Mesenchymal stem cell (in vitro differentiated cells and primary cell): ENCODE data around the gene MYO1D.

ENCODE experiments used
- DNase-seq: peaks from one replicate; pipeline ENCODE4 v3.0.0-alpha.2; 2013
- H2AFZ ChIP-seq: one replicate; pipeline ENCODE4 v1.6.1; 2013; ENCODE audit warnings: low read depth, mild to moderate bottlenecking, control low read depth, inconsistent platforms, low read length, moderate library complexity
- H2AK5ac ChIP-seq: 2 replicates; pipeline ENCODE4 v1.6.1; 2013; ENCODE audit warnings: low read length, moderate library complexity, mild to moderate bottlenecking, inconsistent platforms; ENCODE audit not compliant: severe bottlenecking
- H2BK120ac ChIP-seq: one replicate; pipeline ENCODE4 v1.6.1; 2013; ENCODE audit warnings: low read depth, mild to moderate bottlenecking, inconsistent platforms, low read length, moderate library complexity
- H2BK12ac ChIP-seq, 2 experiments: one replicate each; pipeline ENCODE4 v1.6.1; 2013; ENCODE audit warnings: inconsistent platforms in 2 of 2, low read length in 2 of 2, mild to moderate bottlenecking in 2 of 2, moderate library complexity in 2 of 2, control low read depth in 1 of 2
- H2BK15ac ChIP-seq: one replicate; pipeline ENCODE4 v1.6.1; 2013; ENCODE audit warnings: mild to moderate bottlenecking, low read depth, inconsistent platforms; ENCODE audit not compliant: poor library complexity, severe bottlenecking
- H2BK5ac ChIP-seq: 2 replicates; pipeline ENCODE4 v1.6.1; 2013; ENCODE audit warnings: low read depth, mild to moderate bottlenecking, low read length, control low read depth, inconsistent platforms; ENCODE audit not compliant: poor library complexity, severe bottlenecking
- H3K14ac ChIP-seq, 2 experiments: one replicate each; pipeline ENCODE4 v1.6.1; 2013; ENCODE audit warnings: inconsistent platforms in 2 of 2, low read length in 2 of 2, control low read depth in 1 of 2, mild to moderate bottlenecking in 1 of 2, moderate library complexity in 1 of 2
- H3K18ac ChIP-seq, 2 experiments: one replicate each; pipeline ENCODE4 v1.6.1; 2013; ENCODE audit warnings: inconsistent platforms in 2 of 2, low read length in 2 of 2, control low read depth in 1 of 2, low read depth in 1 of 2, mild to moderate bottlenecking in 1 of 2
- H3K23ac ChIP-seq, 2 experiments: one replicate each; pipeline ENCODE4 v1.6.1; 2013; ENCODE audit warnings: inconsistent platforms in 2 of 2, low read length in 2 of 2, mild to moderate bottlenecking in 2 of 2, moderate library complexity in 2 of 2, control low read depth in 1 of 2
- H3K27ac ChIP-seq: 2 replicates; pipeline ENCODE4 v1.5.1; 2013; ENCODE audit warnings: mild to moderate bottlenecking, moderate library complexity, low read length, control low read depth, inconsistent platforms; ENCODE audit not compliant: poor library complexity, severe bottlenecking
- H3K27me3 ChIP-seq, 2 experiments: 2 replicates each; pipeline versions ENCODE4 v1.6.1 to v1.7.0; 2013; ENCODE audit warnings: low read length in 2 of 2, mild to moderate bottlenecking in 2 of 2, moderate library complexity in 2 of 2, control low read depth in 1 of 2, inconsistent platforms in 1 of 2; ENCODE audit not compliant: control insufficient read depth in 1 of 2, insufficient read depth in 1 of 2
- H3K36me3 ChIP-seq, 2 experiments: 2 replicates each; pipeline versions ENCODE4 v1.6.1 to v1.7.0; 2013; ENCODE audit warnings: low read length in 2 of 2, control low read depth in 1 of 2, inconsistent platforms in 1 of 2, low read depth in 1 of 2, mild to moderate bottlenecking in 1 of 2; ENCODE audit not compliant: insufficient read depth in 2 of 2, control insufficient read depth in 1 of 2
- H3K4ac ChIP-seq, 2 experiments: one replicate each; pipeline ENCODE4 v1.6.1; 2013; ENCODE audit warnings: inconsistent platforms in 2 of 2, low read length in 2 of 2, mild to moderate bottlenecking in 2 of 2, moderate library complexity in 2 of 2, control low read depth in 1 of 2, low read depth in 1 of 2
- H3K4me1 ChIP-seq: 2 replicates; pipeline ENCODE4 v1.6.1; 2013; ENCODE audit warnings: low read depth, low read length, control low read depth; ENCODE audit not compliant: control insufficient read depth, insufficient read depth
- H3K4me2 ChIP-seq: 2 replicates; pipeline ENCODE4 v1.6.1; 2013; ENCODE audit warnings: low read length, mild to moderate bottlenecking, inconsistent platforms; ENCODE audit not compliant: poor library complexity, severe bottlenecking
- H3K4me3 ChIP-seq, 2 experiments: 2 replicates each; pipeline versions ENCODE4 v1.5.1 to v1.7.0; 2013; ENCODE audit warnings: low read length in 2 of 2, mild to moderate bottlenecking in 2 of 2, control low read depth in 1 of 2, low read depth in 1 of 2; ENCODE audit not compliant: insufficient read depth in 1 of 2
- H3K79me1 ChIP-seq: replicated peaks from 2 replicates; pipeline ENCODE4 v1.6.1; 2013; ENCODE audit warnings: mild to moderate bottlenecking, control low read depth, low read length, inconsistent platforms; ENCODE audit not compliant: poor library complexity, severe bottlenecking
- H3K9ac ChIP-seq: 2 replicates; pipeline ENCODE4 v1.7.0; 2013; ENCODE audit warnings: mild to moderate bottlenecking, low read length, moderate library complexity
- H3K9me3 ChIP-seq: 2 replicates; pipeline ENCODE4 v1.7.0; 2013; ENCODE audit warnings: mild to moderate bottlenecking, low read length; ENCODE audit not compliant: control insufficient read depth
- H4K8ac ChIP-seq: one replicate; pipeline ENCODE4 v1.6.1; 2013; ENCODE audit warnings: inconsistent platforms, mild to moderate bottlenecking, low read length, moderate library complexity
- H4K91ac ChIP-seq: one replicate; pipeline ENCODE4 v1.6.1; 2013; ENCODE audit warnings: mild to moderate bottlenecking, low read length, inconsistent platforms
- WGBS: methylation state at CpG from one replicate; pipeline ENCODE4 v1.1.7; 2013; ENCODE audit warnings: mixed read lengths; 5-methylcytosine and 5-hydroxymethylcytosine counted together

Gene MYO1D

GRCh38 chr17:32904891-32905290 lies 28.0 kb upstream of the MYO1D start:
- Histone ChIP-seq H3K9ac (no peak overlapping the region), H3K4me3 (no peak overlapping the region), H3K4ac (no peak overlapping the region), H3K9me3 (no peaks in the 10 kb centered on the region), H3K79me1 (no peaks in the 10 kb centered on the region), H3K18ac (no peak overlapping the region), H2BK5ac (no peak overlapping the region), H4K8ac (no peak overlapping the region), H4K91ac (no peak overlapping the region), H2BK15ac (no peak overlapping the region), H2AFZ (no peak overlapping the region), H3K36me3 (no peaks in the 10 kb centered on the region), H2BK120ac (no peak overlapping the region), H3K27me3 (no peaks in the 10 kb centered on the region), H3K4me1 (no peaks in the 10 kb centered on the region), H3K23ac (no peak overlapping the region), H2BK12ac (no peak overlapping the region), H3K14ac (no peak overlapping the region), H2AK5ac (no peak overlapping the region), H3K27ac (no peak overlapping the region), H3K4me2 (no peak overlapping the region)
- 33% methylated on average over 1 of the region's 3 CpGs for WGBS
- DNase-seq: no peak

DNA sequence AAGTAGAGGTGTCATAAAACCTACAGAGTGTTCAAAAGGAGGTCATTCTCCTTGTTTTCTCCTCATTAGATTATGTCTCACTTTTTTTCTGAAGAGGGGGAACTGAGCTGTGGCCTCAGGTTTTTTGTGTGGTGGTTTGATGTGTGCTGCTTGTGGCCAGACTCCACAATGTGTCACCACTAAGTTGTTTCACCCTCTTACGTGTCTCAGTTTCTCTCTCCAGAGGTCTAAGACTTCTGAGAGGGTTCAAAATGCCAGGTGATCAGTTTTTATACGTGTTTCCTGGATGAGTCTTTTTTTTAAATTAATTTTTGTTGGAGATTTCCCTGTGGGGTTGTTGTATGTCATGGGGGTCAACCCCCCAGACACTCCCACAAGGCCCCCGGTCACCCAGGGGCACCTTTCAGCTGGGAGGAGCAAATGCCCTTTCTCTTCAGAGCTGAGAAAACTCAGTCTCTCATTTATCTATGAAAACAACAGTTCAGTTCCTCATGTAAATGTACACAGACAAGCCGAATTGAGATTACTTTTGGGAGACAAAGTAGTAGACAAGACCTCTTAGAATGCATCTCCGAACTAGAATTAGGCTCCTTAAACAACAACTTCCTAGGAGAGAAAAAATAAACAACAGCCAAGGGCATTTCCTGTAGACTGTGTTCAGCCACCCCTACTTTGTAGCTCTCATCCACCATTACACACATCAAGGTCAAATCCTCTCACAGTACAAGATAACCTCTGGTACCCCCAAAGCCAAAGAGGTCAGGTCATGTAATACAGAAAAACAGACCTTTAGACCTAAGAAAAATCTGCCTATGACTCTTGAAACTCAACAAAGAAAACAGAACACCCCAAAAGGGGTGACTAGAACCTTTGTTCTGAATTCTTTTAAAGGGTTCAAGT lies 27.1 kb upstream of the MYO1D start:
- Histone ChIP-seq H2BK15ac (no peak overlapping the region), H3K79me1 (no peaks in the 10 kb centered on the region)
- WGBS: 53% methylated on average over 4 of the region's 5 CpGs

GRCh38 chr17:32901743-32902142 lies 24.8 kb upstream of the MYO1D start:
- H3K14ac ChIP-seq: no peak overlapping the region
- H2BK12ac ChIP-seq: no peak overlapping the region
- 93% methylated on average over 4 of the region's 4 CpGs for WGBS
- no peaks in the 10 kb centered on the region for H3K4me1 ChIP-seq
- no peak overlapping the region for H2AFZ ChIP-seq
- H3K27me3 ChIP-seq: no peaks in the 10 kb centered on the region
- H3K18ac ChIP-seq: no peak overlapping the region
- no peak overlapping the region for H3K4ac ChIP-seq
- H2BK15ac ChIP-seq: no peak overlapping the region
- no peak overlapping the region for H3K27ac ChIP-seq
- no peak overlapping the region for H2BK5ac ChIP-seq
- H2BK120ac ChIP-seq: no peak overlapping the region
- no peak overlapping the region for H4K91ac ChIP-seq
- H3K79me1 ChIP-seq: no peaks in the 10 kb centered on the region
- H3K36me3 ChIP-seq: no peaks in the 10 kb centered on the region
- no peak overlapping the region for H3K23ac ChIP-seq
- no peak overlapping the region for H3K4me2 ChIP-seq
- no peak for DNase-seq
- no peak overlapping the region for H3K9ac ChIP-seq
- H4K8ac ChIP-seq: no peak overlapping the region
- no peaks in the 10 kb centered on the region for H3K9me3 ChIP-seq
- H3K4me3 ChIP-seq: no peak overlapping the region
- H2AK5ac ChIP-seq: no peak overlapping the region

More for the DNA sequence above, 27.1 kb upstream of the MYO1D start:
- H2BK12ac ChIP-seq: no peak overlapping the region
- no peaks in the 10 kb centered on the region for H3K9me3 ChIP-seq
- no peak overlapping the region for H4K91ac ChIP-seq
- no peak overlapping the region for H3K9ac ChIP-seq
- no peaks in the 10 kb centered on the region for H3K4me1 ChIP-seq
- H3K4me3 ChIP-seq: no peak overlapping the region
- no peak overlapping the region for H3K14ac ChIP-seq
- no peaks in the 10 kb centered on the region for H3K27me3 ChIP-seq
- H3K4me2 ChIP-seq: no peak overlapping the region
- no peak overlapping the region for H2AK5ac ChIP-seq
- H3K4ac ChIP-seq: no peak overlapping the region
- no peak overlapping the region for H2BK5ac ChIP-seq
- DNase-seq: no peak
- no peak overlapping the region for H3K27ac ChIP-seq
- no peak overlapping the region for H4K8ac ChIP-seq
- H3K23ac ChIP-seq: no peak overlapping the region
- no peaks in the 10 kb centered on the region for H3K36me3 ChIP-seq
- no peak overlapping the region for H3K18ac ChIP-seq
- H2BK120ac ChIP-seq: no peak overlapping the region
- no peak overlapping the region for H2AFZ ChIP-seq

GRCh38 chr17:32899236-32900013 lies 22.5 kb upstream of the MYO1D start:
- no peak for DNase-seq
- Histone ChIP-seq H4K91ac (no peak overlapping the region), H3K4ac (no peak overlapping the region), H3K27ac (no peak overlapping the region), H2BK5ac (no peak overlapping the region), H3K79me1 (no peaks in the 10 kb centered on the region), H3K9me3 (no peaks in the 10 kb centered on the region), H3K36me3 (no peaks in the 10 kb centered on the region), H4K8ac (no peak overlapping the region), H3K9ac (no peak overlapping the region), H3K4me1 (no peaks in the 10 kb centered on the region), H3K4me2 (no peak overlapping the region), H3K18ac (no peak overlapping the region), H2BK12ac (no peak overlapping the region), H3K4me3 (no peak overlapping the region), H3K27me3 (no peaks in the 10 kb centered on the region), H3K14ac (no peak overlapping the region), H2AK5ac (no peak overlapping the region), H3K23ac (no peak overlapping the region), H2BK15ac (no peak overlapping the region), H2BK120ac (no peak overlapping the region), H2AFZ (no peak overlapping the region)
- WGBS: no CpG with 5 or more reads among the region's 2 CpGs
